K562 (cell line): ENCODE measurements around the gene OMP. TPM values are rescaled to one million over a fixed set of nuclear protein-coding genes. Genes with fewer than 3 reads are reported as not detected.
A peak's percentile ranks its signal among the peaks of the same experiment; 100 is the strongest.

Experiments used
- ATF2 ChIP-seq: sonication (generic); formaldehyde crosslinking; IDR thresholded peaks from 2 replicates; pipeline ENCODE4 v1.8.1; 2022; ENCODE audit warnings: missing genetic modification reagents
- BCLAF1 ChIP-seq, 2 experiments: fragments of 450-650 bp in 1 of 2; IDR thresholded peaks; 2 replicates each; pipeline ENCODE4 v1.6.1; 2011 to 2017; ENCODE audit warnings: low read depth in 2 of 2, antibody characterized with exemption in 1 of 2, borderline replicate concordance in 1 of 2, low read length in 1 of 2, mild to moderate bottlenecking in 1 of 2, mixed read lengths in 1 of 2; ENCODE audit not compliant: control insufficient read depth in 1 of 2
- CEBPZ ChIP-seq: fragments of 150-350 bp; IDR thresholded peaks from 2 replicates; pipeline ENCODE4 v1.6.1; 2014; ENCODE audit warnings: low read depth, mild to moderate bottlenecking, low read length, borderline replicate concordance
- CHD4 ChIP-seq: fragments of 200-600 bp; sonication (generic); IDR thresholded peaks from 3 replicates; pipeline ENCODE4 v1.6.1; 2012; ENCODE audit warnings: low read depth, mild to moderate bottlenecking, mixed read lengths, low read length, inconsistent platforms; ENCODE audit not compliant: insufficient read depth, insufficient replicate concordance, poor library complexity, severe bottlenecking
- EP300 ChIP-seq: IDR thresholded peaks from 2 replicates; pipeline ENCODE4 v1.6.1; 2012; ENCODE audit warnings: low read length, improper control_type of control experiment
- KLF1 ChIP-seq: fragments of 450-650 bp; IDR thresholded peaks from 2 replicates; pipeline ENCODE4 v1.6.1; 2016; ENCODE audit warnings: missing genetic modification characterization, missing compliant biosample characterization
- MNT ChIP-seq, 2 experiments: fragments of 450-650 bp; conservative IDR thresholded peaks; 2 replicates each; pipeline ENCODE4 v1.6.1; 2017; ENCODE audit warnings: mild to moderate bottlenecking in 2 of 2, moderate library complexity in 2 of 2
- SIN3A ChIP-seq, 2 experiments: fragments of 150-350 bp in 1 of 2; IDR thresholded peaks; 2 replicates each; pipeline ENCODE4 v1.6.1; 2011 to 2016; ENCODE audit warnings: borderline replicate concordance in 2 of 2, low read depth in 2 of 2, low read length in 2 of 2, mild to moderate bottlenecking in 2 of 2, moderate library complexity in 2 of 2; ENCODE audit not compliant: control insufficient read depth in 1 of 2
- SP1 ChIP-seq: sonication (generic); formaldehyde crosslinking; IDR thresholded peaks from 2 replicates; pipeline ENCODE4 v1.8.1; 2022; ENCODE audit warnings: mild to moderate bottlenecking, missing genetic modification reagents
- ZNF217 ChIP-seq: sonication (generic); formaldehyde crosslinking; IDR thresholded peaks from 2 replicates; pipeline ENCODE4 v1.8.0; 2022; ENCODE audit warnings: mild to moderate bottlenecking, missing genetic modification reagents
- ZNF253 ChIP-seq: fragments of 250-450 bp; sonication (Bioruptor Pico); conservative IDR thresholded peaks from 2 replicates; pipeline ENCODE4 v1.6.1; 2021; ENCODE audit warnings: mild to moderate bottlenecking
- ZNF431 ChIP-seq: sonication (generic); formaldehyde crosslinking; IDR thresholded peaks from 2 replicates; pipeline ENCODE4 v1.8.0; 2022; ENCODE audit warnings: mild to moderate bottlenecking, missing genetic modification reagents
- ZNF644 ChIP-seq: fragments of 200-800 bp; sonication (Bioruptor generic); IDR thresholded peaks from 2 replicates; pipeline ENCODE4 v1.6.1; 2016; ENCODE audit warnings: low read depth, missing genetic modification characterization, missing compliant biosample characterization
- ZNF707 ChIP-seq: fragments of 250-450 bp; sonication (Bioruptor Pico); conservative IDR thresholded peaks from 2 replicates; pipeline ENCODE4 v1.8.0; 2022; ENCODE audit warnings: inconsistent platforms, mild to moderate bottlenecking, moderate library complexity
- polyA plus RNA-seq, 8 experiments: library from polyadenylated mRNA; depleted of rRNA in 4 of 8; stranded (reverse) in 5 of 8; unstranded in 3 of 8; fragments of >200 nt; fragmentation: Nextera tagmentation in 2 of 8; fragmentation: Illumina TruSeq in 1 of 8; extraction: Ambion mirVana in 2 of 8; extraction: Trizol in 1 of 8; gene quantifications; 2 replicates each; pipeline versions ENCODE4 v1.2.1 to v1.2.3, GENCODE V29; 2011 to 2014; ENCODE audit warnings: inconsistent platforms in 1 of 8, missing spikeins in 1 of 8
- total RNA-seq, 7 experiments: library from RNA; depleted of rRNA in 6 of 7; stranded (reverse); fragments of >200 nt in 6 of 7; fragmentation: Illumina TruSeq in 2 of 7; extraction: Trizol in 2 of 7; gene quantifications; 2 replicates each; pipeline versions ENCODE4 v1.2.1 to v1.2.3, GENCODE V29; 2011 to 2021; ENCODE audit warnings: low replicate concordance in 1 of 7

Gene OMP
- total and polyA plus RNA-seq, 9 of the 15 experiments (the other 6 are each of a cell fraction or from before 2014, with no cell fraction given) = not detected

GRCh38 chr11:77066229-77067042 lies 36.2 kb upstream of the OMP start, which contains the start of gene CAPN5 (continued):
- TF ChIP-seq CEBPZ = no peak
- TF ChIP-seq CHD4 = no peak
- no peak for TF ChIP-seq ZNF217 (CRISPR knock-in tag)
- TF ChIP-seq SIN3A (IDR thresholded peaks at IDR 0.05; ENCODE audit: borderline replicate concordance in 2 of 2, control insufficient read depth in 1 of 2, low read depth in 2 of 2, low read length in 2 of 2) = peak; percentile 68 to 80; a peak in 3 of 4 replicates
- no peak for TF ChIP-seq ZNF253
- no peak for TF ChIP-seq ATF2 (CRISPR knock-in tag)
- no peak for TF ChIP-seq ZNF431 (CRISPR knock-in tag)
- TF ChIP-seq SP1 (CRISPR knock-in tag) = peak; percentile 53; the same call in 1 of the 2 replicates
- no peak for TF ChIP-seq ZNF644 (tag)
- no peak for TF ChIP-seq EP300
- no peak for TF ChIP-seq ZNF707 (CRISPR knock-in tag)
- no peak for TF ChIP-seq MNT (conservative IDR thresholded peaks at IDR 0.05)
- TF ChIP-seq KLF1 (tag) = peak; percentile 58; the same call in 1 of the 2 replicates
- TF ChIP-seq BCLAF1 (IDR thresholded peaks at IDR 0.05; ENCODE audit: borderline replicate concordance in 1 of 2, control insufficient read depth in 1 of 2, low read depth in 2 of 2, low read length in 1 of 2) = no peak
